HUES48 (cell line): ENCODE results near the gene ARFGAP3.

Experiments
- H3K27ac ChIP-seq: one replicate; pipeline ENCODE4 v1.7.0; 2013; ENCODE audit warnings: low read depth, low read length, inconsistent platforms
- H3K27me3 ChIP-seq: 2 replicates; pipeline ENCODE4 v1.6.1; 2013; ENCODE audit warnings: mild to moderate bottlenecking, low read length; ENCODE audit not compliant: control insufficient read depth, insufficient read depth
- H3K36me3 ChIP-seq: 2 replicates; pipeline ENCODE4 v1.6.1; 2013; ENCODE audit warnings: low read length; ENCODE audit not compliant: control insufficient read depth, insufficient read depth
- H3K4me1 ChIP-seq: 2 replicates; pipeline ENCODE4 v1.6.1; 2013; ENCODE audit warnings: mild to moderate bottlenecking, low read length; ENCODE audit not compliant: control insufficient read depth, insufficient read depth
- H3K4me3 ChIP-seq: 2 replicates; pipeline ENCODE4 v1.5.1; 2013; ENCODE audit warnings: mild to moderate bottlenecking, low read depth, low read length
- H3K9ac ChIP-seq: 2 replicates; pipeline ENCODE4 v1.6.1; 2013; ENCODE audit warnings: mild to moderate bottlenecking, low read depth, low read length, moderate library complexity
- H3K9me3 ChIP-seq: 2 replicates; pipeline ENCODE4 v1.6.1; 2013; ENCODE audit warnings: low read length; ENCODE audit not compliant: control insufficient read depth, insufficient read depth

ARFGAP3 gene

GRCh38 chr22:42883970-42884369 lies 26.9 kb upstream of the ARFGAP3 start:
- peaks cover 78% of the 10 kb centered on the region for H3K36me3 ChIP-seq

GRCh38 chr22:42883121-42883520 lies 26.0 kb upstream of the ARFGAP3 start:
- Histone ChIP-seq H3K4me3 (no peak overlapping the region), H3K27me3 (no peaks in the 10 kb centered on the region), H3K4me1 (peaks cover 6% of the 10 kb centered on the region; the same call in 1 of the 2 replicates), H3K9me3 (no peaks in the 10 kb centered on the region), H3K36me3 (peaks cover 78% of the 10 kb centered on the region), H3K27ac (no peak overlapping the region), H3K9ac (no peak overlapping the region)

More at GRCh38 chr22:42883970-42884369, 26.9 kb upstream of the ARFGAP3 start:
- no peak overlapping the region for H3K9ac ChIP-seq
- no peaks in the 10 kb centered on the region for H3K27me3 ChIP-seq
- peaks cover 6% of the 10 kb centered on the region; the same call in 1 of the 2 replicates for H3K4me1 ChIP-seq
- H3K9me3 ChIP-seq = no peaks in the 10 kb centered on the region
- H3K27ac ChIP-seq = no peak overlapping the region
- H3K4me3 ChIP-seq = no peak overlapping the region

- Histone ChIP-seq H3K36me3 (peaks cover 80% of the 10 kb centered on the region), H3K4me1 (peaks cover 6% of the 10 kb centered on the region; the same call in 1 of the 2 replicates), H3K4me3 (no peak overlapping the region), H3K9me3 (no peaks in the 10 kb centered on the region), H3K27me3 (no peaks in the 10 kb centered on the region), H3K9ac (no peak overlapping the region), H3K27ac (no peak overlapping the region)
Measured at GRCh38 chr22:42881982-42882656, 25.0 kb upstream of the ARFGAP3 start.

DNA sequence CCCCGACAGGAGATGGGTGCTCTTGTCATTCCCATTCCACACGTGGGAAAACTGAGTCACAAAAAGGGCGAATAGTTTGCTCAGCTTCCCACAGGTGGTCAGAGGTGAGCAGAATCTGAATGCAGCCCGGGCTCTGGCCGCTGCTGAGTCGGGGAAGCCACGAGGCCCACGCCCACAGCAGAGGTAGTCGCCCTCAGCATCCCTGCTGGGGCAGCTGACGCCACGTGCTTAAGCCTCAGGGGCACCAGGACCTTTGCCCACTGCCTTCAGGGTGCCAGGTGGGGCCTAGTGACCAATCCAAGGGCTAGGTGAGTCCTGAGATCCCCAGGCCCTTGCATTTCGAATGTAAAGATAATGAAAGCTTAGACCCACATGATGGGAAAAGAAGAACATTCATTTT lies 24.2 kb upstream of the ARFGAP3 start:
- H3K4me1 ChIP-seq = peaks cover 6% of the 10 kb centered on the region; the same call in 1 of the 2 replicates
- no peak overlapping the region for H3K27ac ChIP-seq
- H3K9me3 ChIP-seq = no peaks in the 10 kb centered on the region
- no peak overlapping the region for H3K9ac ChIP-seq
- no peaks in the 10 kb centered on the region for H3K27me3 ChIP-seq
- H3K4me3 ChIP-seq = no peak overlapping the region
- peaks cover 82% of the 10 kb centered on the region for H3K36me3 ChIP-seq

DNA sequence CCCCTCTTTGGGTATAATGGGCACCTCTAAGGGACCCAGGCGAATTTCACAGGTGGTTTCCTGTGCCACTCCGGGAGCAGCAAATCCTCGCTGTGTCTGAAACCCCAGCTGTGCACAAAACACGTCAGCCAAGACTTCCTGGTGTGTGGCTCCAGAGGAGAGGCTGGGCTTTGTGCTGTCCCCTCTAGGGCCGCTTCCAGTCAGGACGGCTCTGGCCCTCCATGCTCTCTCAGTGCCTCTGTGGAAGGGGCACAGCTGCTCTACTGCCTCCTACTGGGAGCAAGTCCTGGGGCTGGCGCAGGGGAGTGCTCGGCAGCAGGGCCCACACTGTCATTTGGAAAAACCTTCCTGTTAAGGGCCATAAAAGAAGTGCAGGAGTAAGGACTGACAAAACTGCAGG lies 23.7 kb upstream of the ARFGAP3 start:
- Histone ChIP-seq H3K9me3 (no peaks in the 10 kb centered on the region), H3K4me1 (peaks cover 6% of the 10 kb centered on the region; the same call in 1 of the 2 replicates), H3K27me3 (no peaks in the 10 kb centered on the region), H3K4me3 (no peak overlapping the region), H3K27ac (no peak overlapping the region), H3K9ac (no peak overlapping the region), H3K36me3 (peaks cover 84% of the 10 kb centered on the region)

DNA sequence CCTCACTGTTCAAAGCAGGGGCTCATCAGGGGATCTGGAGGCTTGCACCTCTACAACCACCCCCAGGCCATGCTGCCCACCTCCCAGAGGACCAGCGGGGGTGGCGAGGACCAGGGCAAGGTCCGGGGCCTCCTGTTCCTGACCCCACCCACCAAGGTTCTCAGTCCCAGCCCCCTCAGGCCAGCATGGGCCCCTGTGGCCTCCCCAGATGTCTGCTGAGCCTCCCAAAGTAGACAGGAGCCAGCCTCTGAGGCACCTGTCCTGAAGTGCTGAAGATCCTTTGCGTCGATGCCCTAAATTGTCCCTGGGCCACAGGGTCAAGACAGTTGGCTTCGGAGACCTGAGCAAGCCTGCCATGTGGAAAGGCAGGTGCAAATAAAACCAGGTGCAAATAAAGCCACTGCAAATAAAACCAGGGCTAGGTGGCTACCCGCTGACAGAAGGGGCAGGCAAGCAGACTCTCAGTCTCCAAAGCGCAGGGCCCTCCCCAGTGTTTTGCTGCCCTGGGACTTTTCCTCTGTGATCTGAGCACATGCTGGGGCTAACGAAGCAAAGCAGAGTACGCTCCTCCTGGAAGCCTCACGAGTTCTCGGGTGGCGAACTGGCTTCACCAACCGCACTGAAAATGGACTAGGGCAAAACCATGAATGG lies 22.4 kb upstream of the ARFGAP3 start:
- Histone ChIP-seq H3K9me3 (no peaks in the 10 kb centered on the region), H3K4me1 (peaks cover 6% of the 10 kb centered on the region; the same call in 1 of the 2 replicates), H3K27me3 (no peaks in the 10 kb centered on the region), H3K27ac (no peak overlapping the region), H3K36me3 (peaks cover 84% of the 10 kb centered on the region), H3K4me3 (no peak overlapping the region), H3K9ac (no peak overlapping the region)

GRCh38 chr22:42878561-42879305 lies 21.7 kb upstream of the ARFGAP3 start:
- peaks cover 85% of the 10 kb centered on the region for H3K36me3 ChIP-seq
- peaks cover 6% of the 10 kb centered on the region; the same call in 1 of the 2 replicates for H3K4me1 ChIP-seq
- H3K9ac ChIP-seq = no peak overlapping the region
- H3K27me3 ChIP-seq = no peaks in the 10 kb centered on the region
- no peaks in the 10 kb centered on the region for H3K9me3 ChIP-seq
- H3K27ac ChIP-seq = no peak overlapping the region
- no peak overlapping the region for H3K4me3 ChIP-seq

DNA sequence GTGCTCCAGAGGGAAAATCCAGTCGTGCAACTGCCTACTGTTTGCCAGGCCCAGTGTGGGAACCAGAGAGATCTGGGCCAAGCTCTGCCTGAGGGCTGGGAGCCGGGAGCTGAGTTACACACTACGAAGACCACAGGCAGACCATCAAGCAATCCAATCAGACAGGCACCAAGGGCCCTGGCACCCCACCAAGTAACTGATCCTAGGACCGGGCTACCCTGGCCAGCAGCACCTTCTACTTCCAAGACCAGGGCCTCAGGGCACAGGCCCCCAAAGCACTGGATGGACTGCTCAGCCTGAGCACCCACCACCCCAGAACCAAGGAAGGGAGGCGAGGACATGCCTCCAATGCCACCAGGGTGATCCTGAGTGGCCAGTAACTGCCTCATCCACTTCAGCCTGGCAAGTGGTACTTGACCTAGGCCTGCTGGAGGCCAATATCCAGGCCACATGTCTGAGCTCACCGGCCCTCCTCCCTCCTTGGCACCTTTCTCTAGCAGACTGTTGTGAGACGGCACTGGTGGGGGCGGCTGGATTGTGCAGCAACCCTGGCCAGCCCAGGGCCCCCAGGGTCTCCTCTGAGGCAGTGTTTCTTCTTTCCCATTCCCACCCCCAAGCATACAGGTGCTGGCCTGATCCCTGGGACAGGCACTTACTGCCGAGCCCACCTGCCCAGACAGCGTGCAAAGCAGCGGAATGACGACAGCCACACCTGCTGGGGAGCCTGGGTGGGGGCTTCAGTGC lies 20.7 kb upstream of the ARFGAP3 start:
- Histone ChIP-seq H3K27me3 (no peaks in the 10 kb centered on the region), H3K9me3 (no peaks in the 10 kb centered on the region), H3K9ac (no peak overlapping the region), H3K27ac (no peak overlapping the region), H3K4me1 (peaks cover 5% of the 10 kb centered on the region; the same call in 1 of the 2 replicates), H3K36me3 (peaks cover 85% of the 10 kb centered on the region), H3K4me3 (no peak overlapping the region)

DNA sequence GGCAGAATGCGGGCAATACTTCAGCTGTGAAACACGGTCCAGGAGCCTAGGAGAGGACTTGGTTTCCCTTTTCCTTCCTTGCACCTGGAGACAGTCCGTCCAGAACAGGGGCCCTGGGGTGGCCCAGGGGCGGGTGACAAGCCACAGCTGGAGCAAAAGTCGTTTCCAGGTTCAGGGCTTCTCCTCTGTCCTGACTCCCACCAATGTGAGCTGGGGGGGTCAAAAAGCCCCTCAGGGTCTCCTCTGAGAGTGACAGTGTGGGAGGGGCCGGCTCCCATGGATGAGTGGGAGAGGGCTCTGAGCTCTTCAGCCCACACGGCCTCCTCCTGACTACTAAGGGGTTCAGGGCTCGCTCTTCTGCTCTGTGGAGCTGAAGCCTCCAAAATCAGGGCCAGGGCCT lies 20.1 kb upstream of the ARFGAP3 start:
- peaks cover 85% of the 10 kb centered on the region for H3K36me3 ChIP-seq
- H3K9ac ChIP-seq = no peak overlapping the region
- no peaks in the 10 kb centered on the region for H3K9me3 ChIP-seq
- no peak overlapping the region for H3K27ac ChIP-seq
- no peaks in the 10 kb centered on the region for H3K27me3 ChIP-seq
- H3K4me3 ChIP-seq = no peak overlapping the region
- H3K4me1 ChIP-seq = no peaks in the 10 kb centered on the region

DNA sequence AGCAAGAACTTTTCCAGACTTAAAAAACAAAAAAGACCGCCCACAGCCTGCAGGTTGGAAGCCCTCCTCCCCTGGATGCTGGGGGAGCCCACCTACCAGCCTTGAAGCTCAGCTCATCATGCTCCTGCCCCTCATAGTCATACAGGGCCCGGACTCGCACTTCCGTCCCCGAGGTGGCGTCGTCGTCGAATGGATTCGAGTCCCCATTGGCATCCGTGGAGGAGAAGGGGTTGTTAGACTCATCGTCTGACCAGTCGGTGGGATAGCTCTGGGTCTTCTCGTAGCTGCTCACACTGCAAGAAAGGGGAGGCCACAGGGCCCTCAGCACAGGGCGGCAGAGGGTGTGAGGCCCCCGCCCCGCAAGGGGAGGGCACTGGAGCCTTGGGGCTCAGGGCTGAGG lies 19.0 kb upstream of the ARFGAP3 start:
- Histone ChIP-seq H3K9me3 (no peaks in the 10 kb centered on the region), H3K9ac (no peak overlapping the region), H3K4me3 (no peak overlapping the region), H3K27me3 (no peaks in the 10 kb centered on the region), H3K4me1 (no peaks in the 10 kb centered on the region), H3K27ac (no peak overlapping the region), H3K36me3 (peaks cover 90% of the 10 kb centered on the region)
